ENCODE data around the gene FCHO1. TPM values are rescaled to one million over a fixed set of nuclear protein-coding genes. Genes with fewer than 3 reads are reported as not detected.
A peak's percentile ranks its signal among the peaks of the same experiment; 100 is the strongest.

The FCHO1 gene
- total RNA-seq, 3 donors from 2014 or later, result 1.6 to 5.3 (median 2.9) TPM

GRCh38 chr19:17743874-17744580 lies 7.2 kb upstream of the FCHO1 start:
- Histone ChIP-seq H3K27ac (no peak overlapping the region), H3K36me3 (no peaks in the 10 kb centered on the region), H3K9me3 (no peaks in the 10 kb centered on the region), H3K4me3 (no peak overlapping the region), H3K4me1 (no peaks in the 10 kb centered on the region), H3K27me3 (no peaks in the 10 kb centered on the region)
- no peak for TF ChIP-seq CTCF (IDR thresholded peaks at IDR 0.05)
- TF ChIP-seq POLR2AphosphoS5 (IDR thresholded peaks at IDR 0.05), result no peak
- no peak for TF ChIP-seq POLR2A (IDR thresholded peaks at IDR 0.05)
- intact Hi-C loops (cut with DNase I; ENCODE audit: low total_unique reads), result no loop called here
- DNase-seq (ENCODE audit: low spot score in 2 of 2), result no peak

- H3K27me3 ChIP-seq, result no peaks in the 10 kb centered on the region
- DNase-seq (ENCODE audit: low spot score in 2 of 2), result peak; percentile 89 to 90
- TF ChIP-seq CTCF (IDR thresholded peaks at IDR 0.05) (no peak), POLR2A (IDR thresholded peaks at IDR 0.05) (no peak), POLR2AphosphoS5 (IDR thresholded peaks at IDR 0.05) (no peak)
- no peaks in the 10 kb centered on the region for H3K9me3 ChIP-seq
- peak overlapping the region; percentile 28 to 65 (median 54) for H3K4me3 ChIP-seq
- no peaks in the 10 kb centered on the region for H3K36me3 ChIP-seq
- no peak overlapping the region for H3K27ac ChIP-seq
- intact Hi-C loops (cut with DNase I; ENCODE audit: low total_unique reads), result no loop called here
- H3K4me1 ChIP-seq, result no peaks in the 10 kb centered on the region
These were observed 3.8 kb upstream of the FCHO1 start for GRCh38 chr19:17747205-17748098.

- no peaks in the 10 kb centered on the region for H3K4me1 ChIP-seq
- H3K27ac ChIP-seq, result no peak overlapping the region
- no peak for DNase-seq (ENCODE audit: low spot score in 2 of 2)
- H3K27me3 ChIP-seq, result no peaks in the 10 kb centered on the region
- H3K9me3 ChIP-seq, result no peaks in the 10 kb centered on the region
- TF ChIP-seq POLR2A (IDR thresholded peaks at IDR 0.05), result no peak
- no peak for TF ChIP-seq CTCF (IDR thresholded peaks at IDR 0.05)
- TF ChIP-seq POLR2AphosphoS5 (IDR thresholded peaks at IDR 0.05), result no peak
- intact Hi-C loops (cut with DNase I; ENCODE audit: low total_unique reads), result no loop called here
- H3K36me3 ChIP-seq, result no peaks in the 10 kb centered on the region
- H3K4me3 ChIP-seq, result no peak overlapping the region
These were observed 2.2 kb upstream of the FCHO1 start for GRCh38 chr19:17748884-17749638.

- Histone ChIP-seq H3K27me3 (no peaks in the 10 kb centered on the region), H3K36me3 (no peaks in the 10 kb centered on the region), H3K4me1 (no peaks in the 10 kb centered on the region), H3K27ac (no peak overlapping the region), H3K9me3 (no peaks in the 10 kb centered on the region), H3K4me3 (no peak overlapping the region)
- TF ChIP-seq POLR2A (IDR thresholded peaks at IDR 0.05), result no peak
- TF ChIP-seq CTCF (IDR thresholded peaks at IDR 0.05), result no peak
- DNase-seq (ENCODE audit: low spot score in 2 of 2), result no peak
- intact Hi-C loops (cut with DNase I; ENCODE audit: low total_unique reads), result no loop called here
These were observed 1.4 kb upstream of the FCHO1 start for GRCh38 chr19:17749912-17750317.
